SK-N-MC (cell line): ENCODE measurements around the gene DFFA.
A peak's percentile ranks its signal among the peaks of the same experiment; 100 is the strongest.

Source experiments
- DNase-seq: peaks from one replicate; pipeline ENCODE4 v3.0.0-alpha.2; 2011; ENCODE audit warnings: low read depth, low spot score
- H3K27ac ChIP-seq: fragments of 200-600 bp; sonication (generic); 2 replicates; pipeline ENCODE4 v1.5.1; 2016; ENCODE audit warnings: mixed run types
- H3K36me3 ChIP-seq: fragments of 200-600 bp; sonication (generic); 2 replicates; pipeline ENCODE4 v1.6.1; 2017; ENCODE audit warnings: antibody characterized with exemption, low read length, mixed read lengths; ENCODE audit not compliant: insufficient read depth
- H3K4me3 ChIP-seq: fragments of 200-600 bp; sonication (generic); 2 replicates; pipeline ENCODE4 v1.5.1; 2016
- H3K9ac ChIP-seq: fragments of 200-600 bp; sonication (generic); 2 replicates; pipeline ENCODE4 v1.8.0; 2017; ENCODE audit warnings: mixed run types, mixed read lengths; ENCODE audit not compliant: insufficient read length
- H3K9me3 ChIP-seq: fragments of 200-600 bp; sonication (generic); 2 replicates; pipeline ENCODE4 v1.6.1; 2017; ENCODE audit warnings: low read depth, mild to moderate bottlenecking, antibody characterized with exemption, low read length, moderate library complexity, mixed read lengths
- EZH2 ChIP-seq: fragments of 200-600 bp; sonication (generic); IDR thresholded peaks from one replicate; pipeline ENCODE4 v1.6.1; 2017; ENCODE audit warnings: antibody characterized with exemption
- FOXP2 ChIP-seq: optimal IDR thresholded peaks from 2 replicates; pipeline ENCODE3; 2011; ENCODE audit warnings: mild to moderate bottlenecking, moderate library complexity; ENCODE audit not compliant: insufficient read depth; ENCODE audit errors: extremely low read length, control extremely low read depth
- POLR2AphosphoS5 ChIP-seq: IDR thresholded peaks from 2 replicates; pipeline ENCODE4 v1.6.1; 2012; ENCODE audit warnings: mild to moderate bottlenecking, low read depth, low read length, borderline replicate concordance

DFFA gene

GRCh38 chr1:10515976-10516750 is 43.8 kb upstream of the DFFA start:
- TF ChIP-seq EZH2 (no peak), FOXP2 (no peak), POLR2AphosphoS5 (no peak)
- Histone ChIP-seq H3K9ac (no peak overlapping the region), H3K27ac (no peak overlapping the region), H3K36me3 (no peaks in the 10 kb centered on the region), H3K9me3 (no peaks in the 10 kb centered on the region), H3K4me3 (no peak overlapping the region)
- no peak for DNase-seq

GRCh38 chr1:10515301-10515975 is 43.1 kb upstream of the DFFA start:
- TF ChIP-seq POLR2AphosphoS5 (no peak), FOXP2 (no peak), EZH2 (no peak)
- DNase-seq: no peak
- H3K4me3 ChIP-seq: no peak overlapping the region
- no peaks in the 10 kb centered on the region for H3K9me3 ChIP-seq
- no peaks in the 10 kb centered on the region for H3K36me3 ChIP-seq
- no peak overlapping the region for H3K9ac ChIP-seq
- peak overlapping the region; percentile 32; the same call in 1 of the 2 replicates for H3K27ac ChIP-seq

- Histone ChIP-seq H3K4me3 (peak overlapping the region; percentile 22; the same call in 1 of the 2 replicates), H3K27ac (peak overlapping the region; percentile 67), H3K36me3 (no peaks in the 10 kb centered on the region), H3K9me3 (no peaks in the 10 kb centered on the region), H3K9ac (no peak overlapping the region)
- TF ChIP-seq FOXP2: no peak
- no peak for TF ChIP-seq POLR2AphosphoS5
- TF ChIP-seq EZH2: no peak
- peak; percentile 74 for DNase-seq
Measured at GRCh38 chr1:10514490-10515235, 42.3 kb upstream of the DFFA start.

GRCh38 chr1:10513199-10513598 is 40.9 kb upstream of the DFFA start:
- H3K36me3 ChIP-seq: no peaks in the 10 kb centered on the region
- no peak overlapping the region for H3K9ac ChIP-seq
- TF ChIP-seq EZH2 (no peak), FOXP2 (no peak), POLR2AphosphoS5 (no peak)
- no peak for DNase-seq
- no peaks in the 10 kb centered on the region for H3K9me3 ChIP-seq
- H3K27ac ChIP-seq: peak overlapping the region; percentile 67; the same call in 1 of the 2 replicates
- H3K4me3 ChIP-seq: peak overlapping the region; percentile 17; the same call in 1 of the 2 replicates

- Histone ChIP-seq H3K9me3 (no peaks in the 10 kb centered on the region), H3K27ac (peak overlapping the region; percentile 27; the same call in 1 of the 2 replicates), H3K9ac (no peak overlapping the region), H3K36me3 (no peaks in the 10 kb centered on the region), H3K4me3 (no peak overlapping the region)
- DNase-seq: no peak
- TF ChIP-seq EZH2 (no peak), FOXP2 (no peak), POLR2AphosphoS5 (no peak)
Measured at GRCh38 chr1:10511494-10511885, 39.2 kb upstream of the DFFA start.

- H3K4me3 ChIP-seq: peak overlapping the region; percentile 2; the same call in 1 of the 2 replicates
- H3K27ac ChIP-seq: peak overlapping the region; percentile 27; the same call in 1 of the 2 replicates
- H3K9ac ChIP-seq: no peak overlapping the region
Measured at GRCh38 chr1:10510520-10511493, 38.5 kb upstream of the DFFA start.

GRCh38 chr1:10509809-10510509 is 37.6 kb upstream of the DFFA start:
- DNase-seq: no peak
- Histone ChIP-seq H3K9ac (no peak overlapping the region), H3K27ac (no peak overlapping the region; the same call in 1 of the 2 replicates), H3K4me3 (no peak overlapping the region), H3K9me3 (no peaks in the 10 kb centered on the region), H3K36me3 (no peaks in the 10 kb centered on the region)
- TF ChIP-seq FOXP2 (no peak), EZH2 (no peak), POLR2AphosphoS5 (no peak)

More at GRCh38 chr1:10510520-10511493, 38.5 kb upstream of the DFFA start:
- no peak for DNase-seq
- Histone ChIP-seq H3K36me3 (no peaks in the 10 kb centered on the region), H3K9me3 (no peaks in the 10 kb centered on the region)
- TF ChIP-seq POLR2AphosphoS5 (no peak), EZH2 (no peak), FOXP2 (no peak)
